NCI-H774 (cell line): ENCODE data around the gene NFATC2.
A peak's percentile ranks its signal among the peaks of the same experiment; 100 is the strongest.

Experiments used
- DNase-seq: peaks from one replicate; lab custom pipeline; 2025; lab: John Stamatoyannopoulos, UW

NFATC2 gene

DNA sequence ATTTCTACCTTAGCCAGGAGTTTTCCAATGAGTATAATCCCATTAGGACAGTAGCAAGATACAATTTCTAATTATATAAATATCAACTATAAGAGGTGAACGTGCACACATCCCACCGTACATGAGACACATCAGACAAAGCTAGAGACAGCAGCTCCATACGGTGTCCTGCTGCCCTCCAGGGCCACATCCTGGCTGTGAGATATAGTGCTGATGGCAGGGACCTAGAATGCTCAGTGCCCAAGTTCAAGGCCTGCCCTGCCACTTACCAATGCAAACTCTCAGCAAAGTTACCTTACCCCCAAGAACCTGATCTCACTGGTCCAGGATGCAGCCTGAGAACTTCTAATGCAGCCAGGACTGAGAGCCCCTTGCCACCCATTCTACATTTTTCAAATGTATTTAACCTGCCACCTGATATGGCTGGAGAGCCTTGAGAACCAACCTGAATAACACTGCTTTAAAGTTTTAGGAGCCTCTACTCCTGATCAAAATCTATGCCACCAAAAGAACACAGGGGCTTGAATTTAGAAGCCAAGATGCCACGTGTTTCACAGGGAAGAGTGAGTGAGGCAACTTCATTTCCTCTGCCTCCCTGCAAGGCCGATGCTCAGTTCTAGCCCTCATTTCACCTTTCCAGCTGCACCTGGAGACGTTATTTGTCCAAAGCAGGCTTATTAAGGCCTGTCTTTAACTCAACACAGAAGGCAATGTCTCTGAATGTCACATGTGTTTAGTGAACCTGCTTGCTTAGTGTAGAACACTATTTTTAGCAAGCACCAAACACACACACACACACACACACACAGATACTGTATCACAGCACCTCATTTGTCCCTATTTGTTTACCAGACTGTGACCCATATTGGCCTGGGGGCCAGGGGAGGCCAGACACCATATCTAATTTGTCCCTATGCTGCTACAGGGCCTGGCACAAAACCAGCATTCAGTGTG is 6.1 kb downstream of the NFATC2 start:
- DNase-seq = peak; percentile 94

GRCh38 chr20:51535674-51536073 is 6.8 kb downstream of the NFATC2 start:
- DNase-seq = no peak

DNA sequence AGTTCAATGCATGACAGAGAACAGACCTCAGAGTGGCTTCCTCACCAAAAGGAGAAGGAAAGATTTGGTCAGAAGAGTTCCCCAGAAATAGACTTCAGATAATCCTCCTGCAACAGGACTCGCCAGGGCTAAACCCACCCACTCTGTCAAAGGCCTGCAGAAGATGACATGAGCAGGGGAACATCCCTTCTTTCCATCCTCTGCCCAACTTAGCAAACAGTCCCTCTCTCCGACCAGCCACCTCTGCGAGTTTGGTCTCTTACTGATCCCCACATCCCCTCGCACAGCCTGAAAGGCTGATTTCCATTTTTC is 7.5 kb downstream of the NFATC2 start:
- DNase-seq = no peak

DNA sequence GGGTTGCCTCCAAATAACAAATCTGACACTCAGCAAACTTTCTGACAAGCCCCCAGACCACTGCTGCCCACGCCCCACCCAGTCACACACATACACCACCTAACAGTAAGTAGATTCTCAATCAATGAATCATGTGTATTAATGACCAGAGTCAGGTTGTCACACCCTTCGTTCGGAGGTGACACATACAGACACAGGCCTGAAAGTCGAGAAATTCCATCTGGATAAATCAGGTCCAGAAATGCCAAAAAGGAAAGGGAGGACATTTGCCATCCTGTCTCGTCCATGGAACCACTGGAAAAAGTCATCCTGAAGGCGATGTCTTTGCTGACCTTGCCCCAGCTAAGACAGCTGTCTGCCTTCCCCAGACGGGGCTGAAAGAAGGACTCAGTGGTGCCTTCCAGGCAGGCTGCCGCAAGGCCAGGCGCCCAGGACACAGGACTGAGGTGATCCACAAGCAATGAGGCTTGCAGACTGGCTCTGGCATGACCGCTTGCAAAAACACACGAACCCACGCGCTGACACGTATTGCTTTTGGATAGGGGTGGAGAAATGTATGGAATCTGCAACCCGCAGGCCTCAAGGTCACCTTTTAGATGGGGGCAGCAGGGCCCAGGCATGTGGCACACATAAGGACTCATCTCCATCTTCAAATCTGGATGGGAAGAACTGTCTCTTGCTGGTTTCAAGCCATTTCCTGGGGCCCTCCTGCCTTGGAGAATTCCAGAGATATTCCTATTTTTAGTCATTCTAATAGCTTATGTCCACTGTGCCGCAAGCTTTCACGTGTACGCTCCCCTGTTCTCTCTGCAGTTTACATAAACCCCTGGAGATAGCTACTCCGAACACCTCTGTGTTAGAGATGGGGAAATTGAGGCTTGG is 9.0 kb downstream of the NFATC2 start:
- DNase-seq = no peak

DNA sequence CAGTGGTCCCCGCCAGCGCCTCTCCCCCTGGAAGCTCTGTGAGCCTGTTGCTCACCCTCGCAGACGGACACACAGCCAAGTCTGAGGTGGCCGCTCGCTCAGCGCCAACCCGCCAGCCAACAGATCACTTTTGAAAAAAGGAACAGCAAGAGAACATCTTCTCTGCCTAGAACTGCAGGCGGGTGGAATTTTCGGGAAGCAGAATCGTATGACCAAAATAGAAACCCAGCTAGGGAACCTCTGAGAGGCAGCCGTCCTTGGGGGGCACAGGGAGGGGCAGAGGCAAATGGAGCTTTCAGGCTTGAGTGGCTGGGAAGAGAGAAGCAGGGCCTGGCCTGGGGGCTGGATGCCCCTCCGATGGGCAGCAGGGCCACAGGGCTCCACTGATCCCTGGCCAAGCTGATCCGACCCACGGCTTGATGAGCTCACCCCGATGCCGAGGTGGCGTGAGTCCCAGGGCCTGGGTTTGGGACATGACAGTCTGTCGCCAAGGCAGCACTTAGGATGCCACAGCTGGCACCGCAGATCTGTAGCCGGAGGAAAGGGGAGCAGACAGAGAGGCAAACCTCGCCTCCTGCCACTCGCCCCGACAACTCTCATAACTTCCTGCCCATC is 9.8 kb downstream of the NFATC2 start:
- no peak for DNase-seq

DNA sequence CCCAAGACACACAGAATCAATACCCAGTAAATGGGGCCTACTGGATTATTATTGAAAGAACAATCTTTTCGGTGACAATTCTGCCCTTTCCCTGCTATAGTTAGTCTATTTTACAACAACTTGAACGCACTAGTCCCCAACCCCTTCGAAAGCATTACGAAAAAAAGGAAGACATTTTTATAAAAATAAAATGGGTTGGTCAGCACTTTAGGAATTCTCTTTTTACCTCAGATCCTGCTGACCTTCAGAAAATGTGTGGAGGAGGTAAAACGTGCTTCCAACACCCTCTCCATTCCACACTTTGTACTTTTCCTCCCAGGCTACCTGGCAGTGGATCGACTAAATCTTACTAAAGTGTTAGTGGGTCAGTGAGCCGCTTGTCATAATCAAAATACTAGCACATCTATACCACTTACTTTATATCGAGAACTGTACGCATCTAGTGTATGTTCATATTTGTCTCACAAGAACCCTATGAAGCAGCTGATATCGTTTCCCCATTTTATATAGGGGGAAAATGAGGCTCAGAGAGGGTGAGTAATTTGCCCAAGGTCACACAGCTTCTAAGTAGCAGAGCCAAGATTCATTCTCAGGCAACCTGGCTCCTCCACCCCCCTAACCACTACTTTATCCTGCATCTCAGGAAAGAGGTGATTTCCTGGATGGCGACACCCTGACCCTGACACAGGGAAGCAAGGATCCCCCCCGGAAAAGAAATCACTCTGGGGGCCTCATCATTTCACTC is 10.6 kb downstream of the NFATC2 start:
- DNase-seq = no peak

DNA sequence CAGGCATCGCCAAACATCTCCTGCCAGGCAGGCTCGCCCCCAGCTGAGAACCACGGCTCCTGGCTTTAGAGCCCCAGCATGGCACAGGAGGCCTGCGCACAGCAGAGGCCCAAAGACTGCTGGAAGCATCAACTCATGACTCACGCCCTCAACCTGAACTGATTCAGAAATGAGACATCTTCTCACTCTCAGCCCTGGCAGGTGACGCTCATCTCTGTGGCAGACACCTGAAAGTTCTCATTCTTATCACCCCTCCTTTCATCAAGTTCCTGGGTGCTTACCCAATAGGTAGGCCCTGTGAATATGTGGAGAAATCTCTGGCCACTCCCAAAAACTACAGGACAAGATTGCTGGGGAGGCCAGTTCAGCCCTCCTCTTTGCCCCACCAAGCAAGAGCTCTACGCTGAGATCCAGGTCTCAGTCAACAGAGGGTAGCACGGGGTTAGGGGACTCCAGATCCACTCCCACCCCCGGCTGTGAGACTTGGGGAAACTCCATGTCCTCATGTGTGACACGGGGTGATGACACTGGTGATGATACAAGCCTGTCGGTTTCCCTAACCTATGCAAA is 11.3 kb downstream of the NFATC2 start:
- no peak for DNase-seq

DNA sequence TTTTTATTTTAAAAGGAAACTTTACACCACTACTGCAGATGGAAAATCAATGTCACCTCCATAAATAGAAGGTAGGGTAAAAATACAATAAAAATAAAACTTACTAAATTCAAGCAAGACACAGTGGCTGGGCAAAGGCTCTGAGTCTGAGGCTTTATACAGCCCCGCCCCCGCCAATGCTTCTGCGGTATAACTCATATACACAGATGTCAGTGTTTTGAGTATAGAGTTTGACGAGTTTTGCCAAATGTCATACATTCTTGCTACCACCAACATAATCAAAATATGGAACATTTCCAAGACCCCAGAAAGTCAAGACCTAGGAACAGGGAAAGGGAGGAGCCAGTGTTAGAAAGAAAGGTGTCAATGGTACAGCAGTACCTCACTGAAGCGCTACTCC is 12.8 kb downstream of the NFATC2 start:
- no peak for DNase-seq

- no peak for DNase-seq
Observed at GRCh38 chr20:51529081-51529681, 13.3 kb downstream of the NFATC2 start.

DNA sequence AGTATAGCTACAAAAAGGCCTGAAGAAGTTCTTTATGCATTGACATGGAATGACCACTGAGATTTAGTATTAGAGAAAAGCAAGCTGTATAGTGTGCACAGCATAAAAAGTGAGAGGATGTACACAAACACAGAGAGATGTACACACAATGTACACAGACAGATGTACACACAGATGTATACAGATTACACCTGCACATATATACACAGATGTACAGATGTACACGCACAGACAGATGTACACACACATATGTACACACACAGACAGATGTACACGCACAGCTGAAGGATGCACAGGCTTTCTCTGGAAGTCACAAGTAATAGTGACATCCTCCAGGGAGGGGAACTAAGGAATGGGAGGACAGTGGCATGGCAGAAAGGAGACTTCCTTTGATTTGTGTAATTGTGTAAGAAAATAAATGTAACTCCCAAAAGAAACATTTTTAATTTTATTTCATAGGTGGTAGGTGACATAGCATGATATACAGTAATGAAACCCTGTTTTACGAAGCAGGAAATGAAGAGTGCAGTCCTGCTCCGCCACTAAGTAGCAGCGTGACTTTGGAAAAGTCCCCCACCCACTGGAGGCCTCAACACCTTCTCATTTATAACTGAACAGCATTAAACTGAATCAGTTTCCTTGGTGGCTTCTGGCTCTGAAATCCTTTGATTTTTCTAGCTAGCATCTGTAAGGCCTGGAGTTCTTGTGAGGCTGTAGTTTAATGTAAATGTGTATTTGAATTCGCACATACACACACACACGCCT is 14.1 kb downstream of the NFATC2 start:
- no peak for DNase-seq

GRCh38 chr20:51526754-51527153 is 15.8 kb downstream of the NFATC2 start:
- no peak for DNase-seq

GRCh38 chr20:51526106-51526470 is 16.4 kb downstream of the NFATC2 start:
- DNase-seq = no peak

DNA sequence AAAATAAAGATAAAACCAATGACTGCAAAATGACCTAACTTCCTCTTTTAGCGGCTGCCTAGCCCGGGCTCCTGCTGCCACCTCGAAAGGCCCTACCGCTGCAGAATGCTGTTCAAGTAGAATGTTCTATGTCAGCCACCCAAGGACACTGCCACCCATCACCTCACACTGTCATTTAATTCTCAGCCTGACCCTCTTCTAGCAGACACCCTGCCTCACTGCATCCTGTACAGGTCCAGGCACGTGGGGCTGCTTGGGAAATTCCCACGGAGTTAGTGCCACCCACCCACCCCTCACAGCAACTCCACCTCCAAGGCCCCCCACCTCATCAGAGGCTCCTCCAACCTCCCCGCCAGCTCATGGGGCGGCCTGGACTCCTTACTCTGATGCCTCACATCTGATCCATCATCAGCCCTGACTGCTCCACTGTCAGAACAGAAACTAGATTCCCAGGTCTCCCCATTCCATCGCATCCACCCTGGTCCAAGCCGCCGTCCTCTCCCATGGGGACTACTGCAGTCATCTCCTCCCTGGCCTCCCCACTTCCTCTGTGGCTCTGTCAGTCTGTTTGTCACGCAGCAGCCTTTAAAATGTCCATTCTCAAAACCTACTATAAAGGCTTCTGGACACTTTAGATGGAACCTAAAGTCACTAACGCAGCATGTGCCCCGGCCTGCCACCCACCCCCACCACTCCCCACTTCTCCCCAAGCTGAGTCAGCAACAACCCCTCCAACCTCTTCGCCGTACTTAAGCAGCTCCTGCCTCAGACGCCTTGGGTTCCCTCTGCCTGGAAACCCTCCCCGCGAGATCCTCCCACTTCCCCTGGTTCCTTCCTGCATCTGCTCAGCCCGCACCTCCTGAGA is 17.0 kb downstream of the NFATC2 start:
- no peak for DNase-seq

DNA sequence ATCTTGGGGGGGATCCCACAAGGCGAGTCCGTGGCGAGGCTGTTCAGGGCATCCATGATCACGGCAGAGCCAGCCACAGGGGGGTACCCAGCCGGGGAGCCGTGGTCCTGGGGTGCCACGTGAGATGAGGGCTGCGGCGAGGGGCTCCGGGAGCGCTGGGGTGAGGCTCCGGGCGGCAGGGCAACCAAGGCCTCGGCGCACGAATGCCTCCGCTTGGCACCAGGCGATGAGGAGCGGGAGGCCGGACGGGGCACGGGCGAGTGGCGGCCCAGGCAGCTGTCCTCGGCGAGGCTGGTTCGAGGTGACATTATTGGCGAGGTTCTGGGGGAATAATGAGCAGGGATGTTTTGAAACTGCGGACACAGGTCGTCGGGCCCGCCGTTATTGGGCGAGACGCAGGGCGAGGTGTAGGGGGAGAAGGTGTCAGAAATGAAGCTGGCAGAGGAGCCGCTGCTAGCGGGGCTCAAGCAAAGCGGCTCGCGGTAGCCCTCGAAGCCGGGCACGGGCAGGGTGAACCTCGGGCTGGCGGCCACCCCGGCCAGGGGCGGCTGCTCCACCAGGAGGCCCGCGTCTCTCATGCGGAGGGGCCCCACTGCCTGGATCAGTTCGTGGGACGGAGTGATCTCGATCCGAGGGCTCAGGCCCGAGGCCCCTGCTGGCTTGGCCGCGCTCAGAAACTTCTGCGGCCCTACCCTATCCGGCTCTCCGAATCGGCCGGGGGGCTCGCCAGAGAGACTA is 19.1 kb downstream of the NFATC2 start:
- no peak for DNase-seq

GRCh38 chr20:51522207-51522606 is 20.3 kb downstream of the NFATC2 start:
- DNase-seq = no peak

GRCh38 chr20:51517839-51518238 is 24.7 kb downstream of the NFATC2 start:
- DNase-seq = no peak

DNA sequence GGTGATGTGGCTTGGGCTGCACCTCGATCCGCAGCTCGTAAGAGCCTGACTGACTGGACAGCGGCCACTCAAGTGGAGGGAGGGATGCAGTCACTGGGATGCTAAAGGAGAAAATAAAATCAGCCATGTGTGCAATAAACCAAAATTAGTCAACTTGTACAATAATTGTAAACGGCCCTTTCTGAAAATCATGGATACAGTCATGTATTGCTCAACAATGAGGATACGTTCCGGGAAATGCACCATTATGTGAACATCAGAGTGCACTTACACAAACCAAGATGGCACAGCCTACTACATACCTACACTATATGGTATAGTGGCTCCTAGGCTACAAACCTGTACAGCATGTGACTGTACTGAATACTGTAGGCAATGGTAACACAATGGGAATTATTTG is 25.7 kb downstream of the NFATC2 start:
- DNase-seq = no peak

DNA sequence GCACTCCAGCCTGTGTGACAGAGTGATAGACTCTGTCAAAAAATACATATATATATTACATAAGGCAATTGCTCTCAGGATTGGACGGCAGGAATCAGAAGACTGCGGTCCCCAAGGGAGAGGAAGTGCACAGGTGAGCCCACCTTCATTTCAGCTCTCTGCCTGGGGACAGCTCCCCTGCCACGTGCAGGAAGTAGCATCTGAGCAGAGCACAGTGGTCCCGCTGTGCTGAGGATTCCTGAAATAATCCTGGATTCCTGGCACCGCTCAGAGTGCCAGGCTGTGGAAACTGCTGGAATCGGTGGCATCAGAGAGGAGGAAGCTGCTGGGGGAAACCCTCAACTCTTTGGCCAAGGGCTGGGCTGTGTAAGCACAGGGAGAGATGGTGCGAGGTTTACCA is 27.7 kb downstream of the NFATC2 start:
- no peak for DNase-seq

DNA sequence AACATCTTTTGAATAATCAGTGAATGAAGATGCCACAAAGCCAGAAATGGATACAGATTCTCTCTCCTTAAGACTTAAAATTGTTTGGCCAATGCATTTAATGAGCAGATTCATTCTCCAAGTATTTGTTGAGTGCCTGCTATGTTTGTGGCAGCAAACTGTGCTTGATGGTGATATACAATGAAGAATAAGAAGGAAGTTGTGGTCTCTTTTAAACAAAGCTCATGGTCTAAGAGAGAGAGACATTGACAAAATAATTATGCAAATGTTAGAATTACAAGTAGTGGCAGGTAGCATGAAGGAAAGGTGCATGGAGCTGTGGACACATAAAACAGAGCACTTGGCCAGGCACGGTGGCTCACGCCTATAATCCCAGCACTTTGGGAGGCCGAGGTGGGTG is 28.3 kb downstream of the NFATC2 start:
- DNase-seq = no peak
